KMS-11 (cell line): ENCODE results near the gene FAAP100.

Experiments
- H2AFZ ChIP-seq: fragments of 200-600 bp; sonication (generic); 2 replicates; pipeline ENCODE4 v1.6.1; 2016; ENCODE audit warnings: antibody characterized with exemption, mixed run types, low read depth
- H3K27ac ChIP-seq: fragments of 200-600 bp; sonication (generic); 2 replicates; pipeline ENCODE4 v1.6.1; 2016; ENCODE audit warnings: mild to moderate bottlenecking, mixed run types
- H3K27me3 ChIP-seq: fragments of 200-600 bp; sonication (generic); 2 replicates; pipeline ENCODE4 v1.6.1; 2017; ENCODE audit warnings: mild to moderate bottlenecking, low read depth, mixed run types, moderate library complexity; ENCODE audit not compliant: insufficient read depth
- H3K36me3 ChIP-seq: fragments of 200-600 bp; sonication (generic); 2 replicates; pipeline ENCODE4 v1.6.1; 2017; ENCODE audit warnings: mild to moderate bottlenecking, mixed run types; ENCODE audit not compliant: insufficient read depth
- H3K4me1 ChIP-seq: fragments of 200-600 bp; sonication (generic); 2 replicates; pipeline ENCODE4 v1.6.1; 2016; ENCODE audit warnings: mild to moderate bottlenecking, low read depth, mixed run types; ENCODE audit not compliant: poor library complexity, severe bottlenecking
- H3K4me2 ChIP-seq: fragments of 200-600 bp; sonication (generic); 2 replicates; pipeline ENCODE4 v1.7.0; 2016; ENCODE audit warnings: mild to moderate bottlenecking, mixed run types
- H3K4me3 ChIP-seq: fragments of 200-600 bp; sonication (generic); IDR thresholded peaks from 2 replicates; pipeline ENCODE4 v1.6.1; 2017; ENCODE audit warnings: low read depth, low read length, mixed read lengths; ENCODE audit not compliant: insufficient read depth
- H3K79me2 ChIP-seq: fragments of 200-600 bp; sonication (generic); 2 replicates; pipeline ENCODE4 v1.6.1; 2016; ENCODE audit warnings: low read depth, mixed run types; ENCODE audit not compliant: insufficient read depth
- H3K9ac ChIP-seq: fragments of 200-600 bp; sonication (generic); 2 replicates; pipeline ENCODE4 v1.6.1; 2016; ENCODE audit warnings: mild to moderate bottlenecking, mixed run types
- H4K20me1 ChIP-seq: fragments of 200-600 bp; sonication (generic); 2 replicates; pipeline ENCODE4 v1.6.1; 2016; ENCODE audit warnings: mild to moderate bottlenecking, mixed run types; ENCODE audit not compliant: insufficient read depth
- CTCF ChIP-seq: fragments of 200-600 bp; sonication (generic); conservative IDR thresholded peaks from 2 replicates; pipeline ENCODE4 v1.6.1; 2017; ENCODE audit warnings: low read depth, mild to moderate bottlenecking, antibody characterized with exemption, low read length, moderate library complexity, mixed read lengths

FAAP100 gene

GRCh38 chr17:81514489-81514738 is 37.7 kb downstream of the FAAP100 start:
- Histone ChIP-seq H4K20me1 (peaks cover 30% of the 10 kb centered on the region; the same call in 1 of the 2 replicates), H3K79me2 (peaks cover 24% of the 10 kb centered on the region)

GRCh38 chr17:81513753-81514488 is 38.2 kb downstream of the FAAP100 start:
- TF ChIP-seq CTCF, result no peak
- Histone ChIP-seq H3K4me1 (peaks cover 26% of the 10 kb centered on the region), H3K9ac (peak overlapping the region; percentile 74; the same call in 1 of the 2 replicates), H2AFZ (peak overlapping the region; percentile 82), H3K4me3 (peak overlapping the region; percentile 34), H3K79me2 (peaks cover 24% of the 10 kb centered on the region), H4K20me1 (peaks cover 30% of the 10 kb centered on the region; the same call in 1 of the 2 replicates), H3K4me2 (peak overlapping the region; percentile 61), H3K36me3 (peaks cover 20% of the 10 kb centered on the region; the same call in 1 of the 2 replicates), H3K27me3 (0 out of 2 replicates have a peak, but pooled peaks cover 2% of the 10 kb centered on the region), H3K27ac (peak overlapping the region; percentile 74)

More at GRCh38 chr17:81514489-81514738, 37.7 kb downstream of the FAAP100 start:
- H3K4me3 ChIP-seq, result no peak overlapping the region
- H3K4me2 ChIP-seq, result peak overlapping the region; percentile 61
- H3K4me1 ChIP-seq, result peaks cover 26% of the 10 kb centered on the region
- peak overlapping the region; percentile 82 for H2AFZ ChIP-seq
- no peak for TF ChIP-seq CTCF
- peaks cover 20% of the 10 kb centered on the region; the same call in 1 of the 2 replicates for H3K36me3 ChIP-seq
- H3K9ac ChIP-seq, result peak overlapping the region; percentile 74; the same call in 1 of the 2 replicates
- H3K27me3 ChIP-seq, result peaks cover 2% of the 10 kb centered on the region; the same call in 1 of the 2 replicates
- peak overlapping the region; percentile 74 for H3K27ac ChIP-seq

GRCh38 chr17:81513372-81513752 is 38.8 kb downstream of the FAAP100 start:
- H3K4me3 ChIP-seq, result peak overlapping the region; percentile 34
- H3K27me3 ChIP-seq, result 0 out of 2 replicates have a peak, but pooled peaks cover 2% of the 10 kb centered on the region
- H3K36me3 ChIP-seq, result peaks cover 20% of the 10 kb centered on the region; the same call in 1 of the 2 replicates
- H3K79me2 ChIP-seq, result peaks cover 24% of the 10 kb centered on the region
- peaks cover 30% of the 10 kb centered on the region; the same call in 1 of the 2 replicates for H4K20me1 ChIP-seq
- TF ChIP-seq CTCF, result no peak
- peak overlapping the region; percentile 61 for H3K4me2 ChIP-seq
- peak overlapping the region; percentile 74 for H3K27ac ChIP-seq
- peak overlapping the region; percentile 74; the same call in 1 of the 2 replicates for H3K9ac ChIP-seq
- peak overlapping the region; percentile 82 for H2AFZ ChIP-seq
- peaks cover 26% of the 10 kb centered on the region for H3K4me1 ChIP-seq

- H3K4me3 ChIP-seq, result peak within 1 kb of the TSS; percentile 34
- peak within 1 kb of the TSS; percentile 74 for H3K27ac ChIP-seq
- H3K27me3 ChIP-seq, result 0 out of 2 replicates have a peak, but pooled peaks cover 2% of the 10 kb centered on the region
- H3K4me2 ChIP-seq, result peak within 1 kb of the TSS; percentile 99
- H3K79me2 ChIP-seq, result peaks cover 24% of the 10 kb centered on the region
- H4K20me1 ChIP-seq, result peaks cover 30% of the 10 kb centered on the region; the same call in 1 of the 2 replicates
- peak within 1 kb of the TSS; percentile 74 for H3K9ac ChIP-seq
- H2AFZ ChIP-seq, result peak within 1 kb of the TSS; percentile 82
- no peak for TF ChIP-seq CTCF
- peaks cover 20% of the 10 kb centered on the region; the same call in 1 of the 2 replicates for H3K36me3 ChIP-seq
- peaks cover 26% of the 10 kb centered on the region for H3K4me1 ChIP-seq
Measured at GRCh38 chr17:81512562-81513371, 39.4 kb downstream of the FAAP100 start, which contains the start of gene ACTG1. Gene ACTG1 (minus strand): TSS chr17:81512799. CDS start chr17:81512354, 445 bp downstream.
